ENCODE measurements around the gene PTPRM.

PTPRM gene

DNA sequence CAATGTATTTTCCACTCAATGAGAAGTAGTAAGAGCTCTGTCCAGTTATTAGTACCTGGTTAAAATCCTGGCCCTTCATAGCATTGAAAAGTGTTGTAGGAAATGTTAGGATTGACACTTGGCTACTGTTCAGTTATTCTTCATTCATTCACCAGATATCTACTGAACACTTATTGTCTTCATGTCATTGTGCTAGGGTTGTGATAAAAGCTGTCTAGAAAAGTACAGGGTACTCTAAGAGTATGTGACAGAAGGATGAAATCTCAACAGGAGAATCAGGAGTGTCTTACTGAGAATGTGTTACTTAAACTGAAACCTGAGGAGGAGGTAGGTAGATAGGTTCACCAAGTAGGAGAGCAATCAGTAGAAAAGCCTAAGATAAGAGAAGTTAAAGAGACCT is 530.3 kb downstream of the PTPRM start:
- Histone ChIP-seq H3K36me3 (ENCODE audit: control insufficient read depth in 2 of 2, insufficient read depth in 2 of 2, low read length in 2 of 2) (no peaks in the 10 kb centered on the region), H3K9me3 (ENCODE audit: control insufficient read depth in 2 of 2, low read length in 2 of 2) (no peaks in the 10 kb centered on the region), H3K4me3 (ENCODE audit: low read length in 2 of 2) (no peak overlapping the region), H3K9ac (ENCODE audit: low read depth in 1 of 2, low read length in 2 of 2) (no peak overlapping the region), H3K27ac (ENCODE audit: low read depth in 2 of 2, low read length in 2 of 2) (no peak overlapping the region), H3K27me3 (ENCODE audit: control insufficient read depth in 2 of 2, insufficient read depth in 2 of 2, low read length in 2 of 2) (no peaks in the 10 kb centered on the region), H3K4me1 (ENCODE audit: control insufficient read depth in 2 of 2, insufficient read depth in 2 of 2, low read length in 2 of 2) (no peaks in the 10 kb centered on the region)

DNA sequence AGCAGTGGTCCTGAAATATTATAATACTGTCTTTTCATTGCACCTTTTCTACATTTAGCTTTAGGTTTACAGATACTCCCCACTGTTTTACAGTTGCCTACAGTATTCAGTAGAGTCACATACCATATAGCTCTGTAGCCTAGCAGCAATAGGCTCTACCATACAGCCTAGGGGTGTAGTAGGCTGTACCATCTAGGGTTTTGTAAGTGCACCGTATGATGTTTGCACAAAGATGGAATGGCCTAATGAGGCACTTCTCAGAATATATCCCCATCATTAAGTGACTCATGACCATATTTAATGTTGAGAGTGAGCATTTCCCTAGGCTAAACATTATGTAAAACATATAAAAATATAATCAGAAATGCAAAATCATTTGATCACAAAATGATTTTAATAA is 530.8 kb downstream of the PTPRM start:
- Histone ChIP-seq H3K4me1 (ENCODE audit: control insufficient read depth in 2 of 2, insufficient read depth in 2 of 2, low read length in 2 of 2) (no peaks in the 10 kb centered on the region), H3K27ac (ENCODE audit: low read depth in 2 of 2, low read length in 2 of 2) (no peak overlapping the region), H3K36me3 (ENCODE audit: control insufficient read depth in 2 of 2, insufficient read depth in 2 of 2, low read length in 2 of 2) (no peaks in the 10 kb centered on the region), H3K9me3 (ENCODE audit: control insufficient read depth in 2 of 2, low read length in 2 of 2) (no peaks in the 10 kb centered on the region), H3K4me3 (ENCODE audit: low read length in 2 of 2) (no peak overlapping the region), H3K27me3 (ENCODE audit: control insufficient read depth in 2 of 2, insufficient read depth in 2 of 2, low read length in 2 of 2) (no peaks in the 10 kb centered on the region), H3K9ac (ENCODE audit: low read depth in 1 of 2, low read length in 2 of 2) (no peak overlapping the region)

DNA sequence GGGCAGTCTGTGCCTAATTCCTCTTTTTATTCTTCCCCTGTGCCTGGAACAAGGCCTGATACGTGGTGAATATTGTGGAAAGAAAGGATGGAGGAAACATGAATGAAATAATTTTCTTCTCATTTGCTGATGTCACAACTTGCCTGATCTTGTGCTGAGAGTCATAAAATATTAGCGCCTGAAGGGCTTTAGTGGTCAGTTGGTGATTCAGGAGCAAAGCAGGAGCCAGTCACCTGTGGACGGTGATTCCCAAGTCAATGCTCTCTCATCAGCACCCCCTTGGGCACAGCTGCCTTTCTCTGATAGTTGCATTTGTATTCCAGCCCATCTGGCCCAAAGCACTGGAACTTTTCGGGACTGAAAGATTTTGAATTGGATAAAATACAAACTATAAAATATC is 539.5 kb downstream of the PTPRM start:
- Histone ChIP-seq H3K36me3 (ENCODE audit: control insufficient read depth in 2 of 2, insufficient read depth in 2 of 2, low read length in 2 of 2) (no peaks in the 10 kb centered on the region), H3K9ac (ENCODE audit: low read depth in 1 of 2, low read length in 2 of 2) (no peak overlapping the region), H3K27ac (ENCODE audit: low read depth in 2 of 2, low read length in 2 of 2) (no peak overlapping the region)

DNA sequence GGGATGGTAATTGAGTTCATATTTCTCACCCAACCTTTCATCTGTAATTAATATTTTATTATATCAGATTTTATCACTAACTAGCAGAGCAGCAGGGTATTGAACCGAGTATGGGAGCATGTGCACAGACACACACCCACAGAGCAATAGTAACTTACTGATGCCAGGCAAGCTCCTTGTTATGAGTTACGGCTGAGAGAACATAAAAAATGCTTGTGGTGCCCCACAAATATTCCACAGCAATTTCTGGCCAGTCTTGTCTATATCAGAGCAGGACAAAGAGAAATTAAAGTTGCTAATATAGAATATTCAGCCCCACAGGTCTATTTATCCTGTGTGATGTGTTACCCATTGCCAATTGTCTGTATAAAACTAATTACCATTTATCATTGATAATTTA is 540.3 kb downstream of the PTPRM start:
- Histone ChIP-seq H3K4me3 (ENCODE audit: low read length in 2 of 2) (no peak overlapping the region), H3K36me3 (ENCODE audit: control insufficient read depth in 2 of 2, insufficient read depth in 2 of 2, low read length in 2 of 2) (no peaks in the 10 kb centered on the region), H3K27ac (ENCODE audit: low read depth in 2 of 2, low read length in 2 of 2) (no peak overlapping the region), H3K27me3 (ENCODE audit: control insufficient read depth in 2 of 2, insufficient read depth in 2 of 2, low read length in 2 of 2) (no peaks in the 10 kb centered on the region), H3K4me1 (ENCODE audit: control insufficient read depth in 2 of 2, insufficient read depth in 2 of 2, low read length in 2 of 2) (no peaks in the 10 kb centered on the region), H3K9me3 (ENCODE audit: control insufficient read depth in 2 of 2, low read length in 2 of 2) (no peaks in the 10 kb centered on the region), H3K9ac (ENCODE audit: low read depth in 1 of 2, low read length in 2 of 2) (no peak overlapping the region)

More for the DNA sequence above, 539.5 kb downstream of the PTPRM start:
- no peaks in the 10 kb centered on the region for H3K27me3 ChIP-seq (ENCODE audit: control insufficient read depth in 2 of 2, insufficient read depth in 2 of 2, low read length in 2 of 2)
- H3K4me3 ChIP-seq (ENCODE audit: low read length in 2 of 2): no peak overlapping the region
- H3K9me3 ChIP-seq (ENCODE audit: control insufficient read depth in 2 of 2, low read length in 2 of 2): no peaks in the 10 kb centered on the region
- H3K4me1 ChIP-seq (ENCODE audit: control insufficient read depth in 2 of 2, insufficient read depth in 2 of 2, low read length in 2 of 2): no peaks in the 10 kb centered on the region

DNA sequence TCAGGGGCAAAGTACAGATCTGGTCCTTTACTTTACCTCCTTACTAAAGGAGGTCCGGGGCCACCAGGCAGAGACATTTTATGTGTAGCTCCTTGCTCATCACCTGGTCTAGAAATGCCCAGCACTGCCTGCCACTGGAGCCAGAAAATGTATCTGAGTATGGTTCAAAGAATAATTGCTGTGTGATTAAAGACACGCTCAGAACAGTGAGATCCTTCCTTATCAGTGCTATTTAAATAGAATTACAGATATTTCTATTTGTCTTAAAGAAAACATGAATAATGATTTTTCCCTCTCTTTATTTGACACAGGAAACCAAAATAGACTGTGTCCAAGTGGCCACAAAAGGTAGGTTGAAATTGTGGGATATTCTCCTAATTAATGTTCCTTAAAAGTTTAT is 547.4 kb downstream of the PTPRM start:
- Histone ChIP-seq H3K36me3 (ENCODE audit: control insufficient read depth in 2 of 2, insufficient read depth in 2 of 2, low read length in 2 of 2) (no peaks in the 10 kb centered on the region), H3K9ac (ENCODE audit: low read depth in 1 of 2, low read length in 2 of 2) (no peak overlapping the region), H3K27ac (ENCODE audit: low read depth in 2 of 2, low read length in 2 of 2) (no peak overlapping the region), H3K9me3 (ENCODE audit: control insufficient read depth in 2 of 2, low read length in 2 of 2) (no peaks in the 10 kb centered on the region), H3K27me3 (ENCODE audit: control insufficient read depth in 2 of 2, insufficient read depth in 2 of 2, low read length in 2 of 2) (no peaks in the 10 kb centered on the region), H3K4me1 (ENCODE audit: control insufficient read depth in 2 of 2, insufficient read depth in 2 of 2, low read length in 2 of 2) (no peaks in the 10 kb centered on the region), H3K4me3 (ENCODE audit: low read length in 2 of 2) (no peak overlapping the region)

DNA sequence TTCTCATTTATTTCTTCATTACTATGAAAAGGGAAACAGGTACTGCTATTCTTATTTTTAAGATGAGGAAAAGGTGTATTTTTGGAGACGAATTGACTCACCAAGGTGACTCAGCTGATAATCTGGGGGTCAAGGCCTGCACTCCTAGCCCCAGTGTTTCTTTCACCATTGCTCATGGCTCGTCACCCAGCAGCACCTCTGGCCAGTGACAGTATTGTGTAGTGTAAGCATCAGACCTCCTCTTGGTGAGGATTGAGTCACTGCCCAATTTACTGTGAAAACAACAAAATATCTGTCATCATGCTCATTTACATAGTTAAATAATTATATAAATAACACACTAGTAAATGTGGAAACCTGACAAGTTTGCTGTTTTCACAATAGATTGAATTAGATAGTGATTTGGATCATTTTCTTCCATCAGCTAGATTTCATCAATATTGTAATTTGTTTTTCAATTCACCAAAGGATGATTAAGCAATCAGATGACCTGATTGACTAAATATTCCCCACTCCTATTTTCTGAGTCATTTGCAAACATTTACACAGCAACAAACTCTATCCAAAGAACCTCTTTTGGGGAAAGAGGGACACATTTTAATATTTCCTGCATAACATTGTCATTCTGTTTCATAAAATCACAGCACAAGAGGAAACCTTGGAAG is 549.4 kb downstream of the PTPRM start:
- no peaks in the 10 kb centered on the region for H3K36me3 ChIP-seq (ENCODE audit: control insufficient read depth in 2 of 2, insufficient read depth in 2 of 2, low read length in 2 of 2)
- no peak overlapping the region for H3K9ac ChIP-seq (ENCODE audit: low read depth in 1 of 2, low read length in 2 of 2)
- no peaks in the 10 kb centered on the region for H3K27me3 ChIP-seq (ENCODE audit: control insufficient read depth in 2 of 2, insufficient read depth in 2 of 2, low read length in 2 of 2)
- H3K4me1 ChIP-seq (ENCODE audit: control insufficient read depth in 2 of 2, insufficient read depth in 2 of 2, low read length in 2 of 2): no peaks in the 10 kb centered on the region
- no peak overlapping the region for H3K4me3 ChIP-seq (ENCODE audit: low read length in 2 of 2)
- peak overlapping the region in 1 of 2 donors; percentile 37 for H3K27ac ChIP-seq (ENCODE audit: low read depth in 2 of 2, low read length in 2 of 2)
- no peaks in the 10 kb centered on the region for H3K9me3 ChIP-seq (ENCODE audit: control insufficient read depth in 2 of 2, low read length in 2 of 2)

DNA sequence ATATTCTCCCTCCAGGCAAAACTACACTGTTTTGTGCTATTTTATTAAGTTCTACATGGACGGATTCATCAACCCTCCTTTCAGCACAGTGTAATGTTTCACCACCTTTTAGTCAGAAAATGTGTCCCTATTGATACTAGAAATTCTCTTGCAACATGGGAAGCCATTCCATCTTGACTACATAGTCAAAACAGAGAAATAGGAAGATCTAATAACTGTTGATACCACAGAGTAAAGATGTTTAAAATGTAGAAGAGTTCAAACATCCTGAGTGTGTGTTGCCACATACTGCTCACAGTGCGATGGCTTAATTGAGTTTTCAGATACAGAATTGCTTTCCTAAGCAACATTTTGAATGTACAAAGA is 549.9 kb downstream of the PTPRM start:
- no peak overlapping the region for H3K4me3 ChIP-seq (ENCODE audit: low read length in 2 of 2)
- no peak overlapping the region for H3K9ac ChIP-seq (ENCODE audit: low read depth in 1 of 2, low read length in 2 of 2)
- no peaks in the 10 kb centered on the region for H3K27me3 ChIP-seq (ENCODE audit: control insufficient read depth in 2 of 2, insufficient read depth in 2 of 2, low read length in 2 of 2)
- no peaks in the 10 kb centered on the region for H3K4me1 ChIP-seq (ENCODE audit: control insufficient read depth in 2 of 2, insufficient read depth in 2 of 2, low read length in 2 of 2)
- H3K9me3 ChIP-seq (ENCODE audit: control insufficient read depth in 2 of 2, low read length in 2 of 2): no peaks in the 10 kb centered on the region
- no peaks in the 10 kb centered on the region for H3K36me3 ChIP-seq (ENCODE audit: control insufficient read depth in 2 of 2, insufficient read depth in 2 of 2, low read length in 2 of 2)
- H3K27ac ChIP-seq (ENCODE audit: low read depth in 2 of 2, low read length in 2 of 2): peak overlapping the region in 1 of 2 donors; percentile 37

DNA sequence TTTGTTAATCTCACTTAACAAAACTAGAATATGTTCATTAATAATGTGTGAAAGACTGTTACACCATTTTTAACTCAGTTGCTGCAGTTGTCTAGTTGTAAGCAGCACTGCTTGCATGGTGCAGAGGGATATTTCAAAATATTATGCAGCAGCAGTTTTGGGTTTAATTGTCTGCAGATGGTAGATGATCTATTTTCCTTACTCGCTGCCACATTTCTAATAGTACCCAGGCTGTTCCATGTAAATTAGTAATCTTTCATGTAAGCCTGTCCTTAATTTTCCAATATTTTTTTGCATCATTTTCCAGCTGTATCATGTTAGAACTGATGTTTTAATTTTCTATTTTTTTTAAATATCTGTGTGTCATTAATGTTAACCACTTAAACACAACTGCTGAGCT is 554.0 kb downstream of the PTPRM start:
- Histone ChIP-seq H3K4me1 (ENCODE audit: control insufficient read depth in 2 of 2, insufficient read depth in 2 of 2, low read length in 2 of 2) (no peaks in the 10 kb centered on the region), H3K27ac (ENCODE audit: low read depth in 2 of 2, low read length in 2 of 2) (no peak overlapping the region), H3K27me3 (ENCODE audit: control insufficient read depth in 2 of 2, insufficient read depth in 2 of 2, low read length in 2 of 2) (no peaks in the 10 kb centered on the region), H3K9ac (ENCODE audit: low read depth in 1 of 2, low read length in 2 of 2) (no peak overlapping the region), H3K4me3 (ENCODE audit: low read length in 2 of 2) (no peak overlapping the region), H3K36me3 (ENCODE audit: control insufficient read depth in 2 of 2, insufficient read depth in 2 of 2, low read length in 2 of 2) (no peaks in the 10 kb centered on the region), H3K9me3 (ENCODE audit: control insufficient read depth in 2 of 2, low read length in 2 of 2) (no peaks in the 10 kb centered on the region)

DNA sequence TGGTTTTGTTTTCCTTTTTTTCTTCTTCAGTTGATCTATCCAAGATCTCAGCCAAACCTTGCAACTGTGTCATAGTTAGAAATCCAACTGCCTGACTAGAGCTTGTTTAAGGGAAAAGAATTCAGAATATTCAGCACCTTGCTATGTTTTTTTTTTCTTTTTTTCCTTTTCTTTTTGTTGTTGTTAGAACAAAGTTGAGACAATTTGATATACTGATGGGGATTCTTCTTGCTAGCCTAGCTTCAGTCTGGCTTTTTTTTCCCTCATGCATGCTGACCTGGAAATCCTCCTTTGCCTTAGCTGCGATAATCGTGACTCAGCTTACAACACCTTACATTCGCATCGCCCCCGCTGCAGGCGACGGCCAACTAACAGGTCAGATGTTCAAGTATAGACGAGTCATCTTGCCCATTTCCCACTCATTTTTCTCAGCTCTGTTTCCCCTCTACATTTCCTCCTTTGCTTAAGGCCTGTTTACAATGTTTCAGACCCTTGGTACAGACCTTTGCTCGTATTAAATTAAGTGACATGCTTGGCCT is 554.9 kb downstream of the PTPRM start:
- H3K9ac ChIP-seq (ENCODE audit: low read depth in 1 of 2, low read length in 2 of 2): no peak overlapping the region
- H3K36me3 ChIP-seq (ENCODE audit: control insufficient read depth in 2 of 2, insufficient read depth in 2 of 2, low read length in 2 of 2): no peaks in the 10 kb centered on the region
- no peaks in the 10 kb centered on the region for H3K27me3 ChIP-seq (ENCODE audit: control insufficient read depth in 2 of 2, insufficient read depth in 2 of 2, low read length in 2 of 2)
- no peak overlapping the region for H3K4me3 ChIP-seq (ENCODE audit: low read length in 2 of 2)
- no peaks in the 10 kb centered on the region for H3K4me1 ChIP-seq (ENCODE audit: control insufficient read depth in 2 of 2, insufficient read depth in 2 of 2, low read length in 2 of 2)
- no peaks in the 10 kb centered on the region for H3K9me3 ChIP-seq (ENCODE audit: control insufficient read depth in 2 of 2, low read length in 2 of 2)
- H3K27ac ChIP-seq (ENCODE audit: low read depth in 2 of 2, low read length in 2 of 2): no peak overlapping the region

DNA sequence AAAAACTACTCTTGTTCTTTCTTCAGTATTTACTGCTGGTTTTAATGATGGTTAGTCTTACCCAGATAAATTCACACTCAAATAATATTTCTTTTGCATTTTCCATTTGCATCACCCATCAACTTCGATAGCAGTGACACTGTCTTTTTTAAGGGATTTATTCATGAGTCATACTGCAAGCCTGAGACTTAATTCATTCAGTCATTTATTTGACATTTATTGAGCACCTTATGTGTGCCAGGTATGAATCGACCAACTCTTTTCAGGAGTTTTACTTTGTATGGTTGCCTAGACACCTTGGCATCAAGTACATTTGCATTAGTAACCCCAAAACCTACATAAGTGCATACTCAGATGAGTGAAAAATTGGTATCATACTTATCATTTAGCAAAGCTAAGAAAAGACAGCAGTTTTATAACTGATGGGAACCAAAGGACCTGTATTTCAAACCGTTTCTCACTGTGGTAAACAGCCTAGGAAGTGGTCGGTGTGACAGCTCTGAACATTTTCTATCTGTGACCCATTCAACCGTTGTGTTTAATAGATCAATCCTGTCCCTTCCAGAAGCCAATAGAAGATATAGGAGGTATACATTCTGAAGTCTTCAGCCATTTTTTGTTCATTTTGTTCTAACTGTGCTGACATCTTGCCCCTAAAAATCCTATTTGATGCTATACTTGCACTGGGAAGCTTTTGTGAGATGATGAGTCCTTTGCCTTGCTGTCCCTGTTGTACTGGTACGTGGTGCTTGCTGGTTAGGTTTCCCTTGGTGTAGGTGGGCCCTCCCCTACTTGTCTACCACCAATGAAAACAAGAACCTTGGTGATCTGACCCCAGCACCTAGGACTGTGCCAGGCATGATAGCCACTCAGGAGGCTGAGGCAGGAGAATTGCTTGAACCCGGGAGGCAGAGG is 557.4 kb downstream of the PTPRM start:
- H3K4me1 ChIP-seq (ENCODE audit: control insufficient read depth in 2 of 2, insufficient read depth in 2 of 2, low read length in 2 of 2): no peaks in the 10 kb centered on the region
- no peak overlapping the region for H3K4me3 ChIP-seq (ENCODE audit: low read length in 2 of 2)
- H3K27ac ChIP-seq (ENCODE audit: low read depth in 2 of 2, low read length in 2 of 2): no peak overlapping the region
- no peaks in the 10 kb centered on the region for H3K9me3 ChIP-seq (ENCODE audit: control insufficient read depth in 2 of 2, low read length in 2 of 2)
- no peak overlapping the region for H3K9ac ChIP-seq (ENCODE audit: low read depth in 1 of 2, low read length in 2 of 2)
- H3K36me3 ChIP-seq (ENCODE audit: control insufficient read depth in 2 of 2, insufficient read depth in 2 of 2, low read length in 2 of 2): no peaks in the 10 kb centered on the region
- H3K27me3 ChIP-seq (ENCODE audit: control insufficient read depth in 2 of 2, insufficient read depth in 2 of 2, low read length in 2 of 2): no peaks in the 10 kb centered on the region
